ENCODE data around the gene CSRP2. TPM values are rescaled to one million over a fixed set of nuclear protein-coding genes. Genes with fewer than 3 reads are reported as not detected.

The CSRP2 gene
- total RNA-seq, 2 experiments from 2014 or later: 0.63 to 4.3 TPM

DNA sequence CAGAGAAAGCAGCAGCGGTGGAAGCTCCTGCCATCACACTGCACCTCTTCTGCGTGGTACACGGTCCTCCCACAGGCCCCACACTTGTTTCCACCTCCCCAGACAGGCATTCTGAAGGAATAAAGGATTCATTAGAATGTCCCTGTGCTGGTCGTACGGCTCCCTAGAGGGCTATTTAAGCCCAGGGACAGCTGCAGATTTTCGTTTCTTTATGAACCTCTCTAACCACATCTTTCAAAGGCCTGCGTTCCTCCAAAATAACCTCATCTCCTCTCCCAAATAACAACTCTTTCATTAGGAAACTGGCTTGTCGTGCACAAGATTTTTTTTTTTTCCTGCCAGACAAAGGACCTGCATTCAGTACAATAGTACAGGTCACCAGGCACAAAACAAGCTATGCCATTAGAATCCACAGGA, 12.7 kb downstream of the CSRP2 start:
- intact Hi-C loops (cut with micrococcal nuclease; ENCODE audit: unreplicated experiment): no loop called here
- no TSS peak for BruUV-seq (replicated peaks)
- Histone ChIP-seq H3K9me3 (ENCODE audit: low read length) (no peaks in the 10 kb centered on the region), H3K4me3 (ENCODE audit: low read depth, low read length, poor library complexity, severe bottlenecking) (peak overlapping the region; percentile 30), H4K20me1 (ENCODE audit: insufficient read depth, low read length) (no peaks in the 10 kb centered on the region), H3K4me2 (ENCODE audit: low read length) (peak overlapping the region; percentile 68), H3K36me3 (ENCODE audit: insufficient read depth, low read length) (no peaks in the 10 kb centered on the region), H3K27ac (ENCODE audit: low read depth, low read length, poor library complexity, severe bottlenecking) (peak overlapping the region; percentile 49), H3K4me1 (ENCODE audit: insufficient read depth, low read length, poor library complexity, severe bottlenecking) (peaks cover 34% of the 10 kb centered on the region), H3K9me2 (ENCODE audit: insufficient read depth, low read length) (no peaks in the 10 kb centered on the region), H2AFZ (ENCODE audit: low read length) (no peak overlapping the region), H3K79me2 (ENCODE audit: insufficient read depth, low read depth, low read length) (no peaks in the 10 kb centered on the region)
- peak; percentile 34 for DNase-seq (ENCODE audit: low spot score)
- CTCF ChIA-PET (ENCODE audit: unreplicated experiment): interaction anchor here (0.8 kb wide), 1 partner anchor 13 kb away, joined by 4 read pairs; the partner anchor contains the start of gene CSRP2
- TF ChIP-seq, protein P1, sequence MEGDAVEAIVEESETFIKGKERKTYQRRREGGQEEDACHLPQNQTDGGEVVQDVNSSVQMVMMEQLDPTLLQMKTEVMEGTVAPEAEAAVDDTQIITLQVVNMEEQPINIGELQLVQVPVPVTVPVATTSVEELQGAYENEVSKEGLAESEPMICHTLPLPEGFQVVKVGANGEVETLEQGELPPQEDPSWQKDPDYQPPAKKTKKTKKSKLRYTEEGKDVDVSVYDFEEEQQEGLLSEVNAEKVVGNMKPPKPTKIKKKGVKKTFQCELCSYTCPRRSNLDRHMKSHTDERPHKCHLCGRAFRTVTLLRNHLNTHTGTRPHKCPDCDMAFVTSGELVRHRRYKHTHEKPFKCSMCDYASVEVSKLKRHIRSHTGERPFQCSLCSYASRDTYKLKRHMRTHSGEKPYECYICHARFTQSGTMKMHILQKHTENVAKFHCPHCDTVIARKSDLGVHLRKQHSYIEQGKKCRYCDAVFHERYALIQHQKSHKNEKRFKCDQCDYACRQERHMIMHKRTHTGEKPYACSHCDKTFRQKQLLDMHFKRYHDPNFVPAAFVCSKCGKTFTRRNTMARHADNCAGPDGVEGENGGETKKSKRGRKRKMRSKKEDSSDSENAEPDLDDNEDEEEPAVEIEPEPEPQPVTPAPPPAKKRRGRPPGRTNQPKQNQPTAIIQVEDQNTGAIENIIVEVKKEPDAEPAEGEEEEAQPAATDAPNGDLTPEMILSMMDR (conservative IDR thresholded peaks at IDR 0.05; ENCODE audit: low read length): no peak
- no peak for TF ChIP-seq EZH2phosphoT487 (IDR thresholded peaks at IDR 0.05; ENCODE audit: borderline replicate concordance, low read depth, low read length)
- POLR2A ChIA-PET: interaction anchor here (1.2 kb wide), 2 partner anchors 9 to 14 kb away, joined by 3 to 4 read pairs; no protein-coding TSS in a partner anchor

DNA sequence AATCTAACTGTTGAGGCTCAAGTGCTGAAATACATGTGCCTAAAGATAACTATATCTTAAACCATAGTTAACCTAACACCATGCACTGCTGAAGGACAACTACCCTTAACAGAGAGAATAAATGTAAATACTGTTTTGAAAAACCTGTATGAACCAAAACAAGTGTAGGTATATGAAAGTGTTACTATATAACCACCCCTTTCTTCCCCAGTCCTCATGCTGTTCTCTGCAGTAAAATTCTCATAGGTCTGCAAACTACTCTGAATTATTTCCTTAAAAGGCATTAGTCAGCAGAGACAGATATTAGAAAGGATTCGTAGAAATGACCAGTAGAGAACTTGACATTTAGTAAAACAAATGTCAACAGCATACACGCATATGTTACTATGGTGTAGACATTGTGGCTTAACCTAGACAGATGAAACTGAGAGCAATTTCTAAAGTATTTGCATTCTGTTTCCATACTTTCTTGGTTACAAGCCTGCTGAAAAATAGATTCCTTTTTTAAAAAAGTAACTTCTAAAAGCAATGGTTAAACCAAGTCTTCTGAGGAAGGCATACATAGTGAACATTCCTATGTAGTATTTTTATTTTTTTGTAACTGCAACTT, 13.9 kb downstream of the CSRP2 start:
- intact Hi-C loops (cut with micrococcal nuclease; ENCODE audit: unreplicated experiment): no loop called here
- Histone ChIP-seq H3K79me2 (ENCODE audit: insufficient read depth, low read depth, low read length) (no peaks in the 10 kb centered on the region), H3K9me3 (ENCODE audit: low read length) (no peaks in the 10 kb centered on the region), H3K27ac (ENCODE audit: low read depth, low read length, poor library complexity, severe bottlenecking) (no peak overlapping the region), H3K9me2 (ENCODE audit: insufficient read depth, low read length) (no peaks in the 10 kb centered on the region), H3K4me3 (ENCODE audit: low read depth, low read length, poor library complexity, severe bottlenecking) (no peak overlapping the region), H3K4me2 (ENCODE audit: low read length) (0 out of 2 replicates have a peak overlapping the region, but pooled peaks have one; percentile 68), H3K36me3 (ENCODE audit: insufficient read depth, low read length) (no peaks in the 10 kb centered on the region), H4K20me1 (ENCODE audit: insufficient read depth, low read length) (no peaks in the 10 kb centered on the region), H3K4me1 (ENCODE audit: insufficient read depth, low read length, poor library complexity, severe bottlenecking) (peaks cover 34% of the 10 kb centered on the region), H2AFZ (ENCODE audit: low read length) (no peak overlapping the region)
- TF ChIP-seq, protein P1 (conservative IDR thresholded peaks at IDR 0.05; ENCODE audit: low read length): no peak
- TF ChIP-seq EZH2phosphoT487 (IDR thresholded peaks at IDR 0.05; ENCODE audit: borderline replicate concordance, low read depth, low read length): no peak
- ChIA-PET POLR2A (no interaction called here), CTCF (ENCODE audit: unreplicated experiment) (no interaction called here)
- BruUV-seq (replicated peaks): no TSS peak
- DNase-seq (ENCODE audit: low spot score): no peak

DNA sequence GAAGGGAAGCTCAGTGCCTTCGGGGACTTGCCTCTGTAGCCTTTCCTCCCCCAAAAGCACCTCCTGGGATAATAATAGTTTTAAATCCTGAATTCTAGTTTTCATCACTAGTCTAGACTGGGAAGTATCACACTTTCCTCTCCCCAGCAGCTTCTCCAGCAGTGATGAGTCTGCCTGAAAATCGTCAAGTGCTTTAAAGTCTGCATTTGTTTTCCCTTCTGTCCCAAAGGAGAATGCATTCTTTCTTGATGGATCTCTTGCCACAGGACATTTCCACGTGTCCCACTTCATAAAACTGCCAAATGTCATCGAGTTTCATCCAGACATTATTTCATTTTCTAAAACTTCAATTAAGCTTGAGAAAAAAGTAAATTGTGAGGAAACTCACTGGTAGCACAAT, 15.0 kb downstream of the CSRP2 start:
- H2AFZ ChIP-seq (ENCODE audit: low read length): no peak overlapping the region
- H3K9me2 ChIP-seq (ENCODE audit: insufficient read depth, low read length): no peaks in the 10 kb centered on the region
- H3K79me2 ChIP-seq (ENCODE audit: insufficient read depth, low read depth, low read length): no peaks in the 10 kb centered on the region
- DNase-seq (ENCODE audit: low spot score): no peak
- H3K27ac ChIP-seq (ENCODE audit: low read depth, low read length, poor library complexity, severe bottlenecking): no peak overlapping the region
- no peaks in the 10 kb centered on the region for H4K20me1 ChIP-seq (ENCODE audit: insufficient read depth, low read length)
- intact Hi-C loops (cut with micrococcal nuclease; ENCODE audit: unreplicated experiment): no loop called here
- POLR2A ChIA-PET: interaction anchor here (0.6 to 0.7 kb wide), 2 partner anchors 32 to 1126 kb away, joined by 3 to 5 read pairs; no protein-coding TSS in a partner anchor
- no peaks in the 10 kb centered on the region for H3K9me3 ChIP-seq (ENCODE audit: low read length)
- peaks cover 34% of the 10 kb centered on the region for H3K4me1 ChIP-seq (ENCODE audit: insufficient read depth, low read length, poor library complexity, severe bottlenecking)
- H3K4me3 ChIP-seq (ENCODE audit: low read depth, low read length, poor library complexity, severe bottlenecking): no peak overlapping the region
- H3K4me2 ChIP-seq (ENCODE audit: low read length): no peak overlapping the region
- H3K36me3 ChIP-seq (ENCODE audit: insufficient read depth, low read length): no peaks in the 10 kb centered on the region
- CTCF ChIA-PET (ENCODE audit: unreplicated experiment): no interaction called here
- no peak for TF ChIP-seq EZH2phosphoT487 (IDR thresholded peaks at IDR 0.05; ENCODE audit: borderline replicate concordance, low read depth, low read length)
- no TSS peak for BruUV-seq (replicated peaks)

All from OCI-LY7 (cell line).